Right atrium auricular region (tissue), 2 donors: ENCODE data around the gene MMP24OS. TPM values are rescaled to one million over a fixed set of nuclear protein-coding genes. Genes with fewer than 3 reads are reported as not detected.

ENCODE experiments used
- DNase-seq: peaks from one replicate; pipeline ENCODE4 v3.0.0-alpha.2; 2019; ENCODE audit warnings: low spot score
- H3K27ac ChIP-seq, 2 donors: fragments of 200-600 bp; sonication (generic); 1 replicate in 1 of 2; 2 replicates in 1 of 2; pipeline ENCODE4 v1.5.1; 2016 to 2019
- H3K27me3 ChIP-seq, 2 donors: fragments of 200-600 bp; sonication (generic); one replicate each; pipeline versions ENCODE4 v1.5.1 to v1.6.0; 2017 to 2019
- H3K36me3 ChIP-seq: fragments of 200-600 bp; sonication (generic); one replicate; pipeline ENCODE4 v1.5.1; 2016
- H3K4me1 ChIP-seq, 2 donors: fragments of 200-600 bp; sonication (generic); one replicate each; pipeline versions ENCODE4 v1.5.1 to v1.6.0; 2017 to 2019
- H3K4me3 ChIP-seq, 2 donors: fragments of 200-600 bp; sonication (generic); 1 replicate in 1 of 2; 2 replicates in 1 of 2; pipeline ENCODE4 v1.5.1; 2017 to 2019; ENCODE audit warnings: mild to moderate bottlenecking in 1 of 2, moderate library complexity in 1 of 2
- H3K9me3 ChIP-seq, 2 donors: fragments of 200-600 bp; sonication (generic); one replicate each; pipeline ENCODE4 v1.5.1; 2019
- CTCF ChIP-seq, 2 donors: fragments of 200-600 bp; sonication (generic); IDR thresholded peaks; one replicate each; pipeline ENCODE4 v1.5.1; 2019; ENCODE audit warnings: antibody characterized with exemption in 2 of 2
- total RNA-seq, 2 donors: library from RNA; depleted of rRNA; stranded (reverse); fragments of >200 nt; gene quantifications; one replicate each; pipeline ENCODE4 v1.1.0, GENCODE V29; 2016

Gene MMP24OS
- total RNA-seq, 2 donors from 2014 or later: 11.9 to 24.2 TPM

DNA sequence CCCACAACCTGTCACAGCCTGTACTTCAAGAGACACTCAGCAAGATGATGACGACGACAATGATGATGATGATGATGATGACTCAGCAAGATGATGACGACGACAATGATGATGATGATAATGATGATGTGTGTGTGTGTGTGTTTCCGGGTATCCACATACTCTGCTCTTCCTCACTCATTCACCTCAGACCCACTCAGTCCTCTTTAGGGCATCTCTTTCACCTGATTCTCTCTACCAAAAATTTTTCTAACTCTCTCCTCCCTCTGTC lies 7.8 kb upstream of the MMP24OS start:
- no peaks in the 10 kb centered on the region for H3K9me3 ChIP-seq
- DNase-seq: no peak
- TF ChIP-seq CTCF (IDR thresholded peaks at IDR 0.05): no peak
- H3K4me3 ChIP-seq: no peak overlapping the region
- peaks cover 0 to 18% of the 10 kb centered on the region in 2 donors for H3K4me1 ChIP-seq
- no peak overlapping the region for H3K27ac ChIP-seq
- H3K27me3 ChIP-seq: no peaks in the 10 kb centered on the region
- peaks cover under 1% of the 10 kb centered on the region for H3K36me3 ChIP-seq

DNA sequence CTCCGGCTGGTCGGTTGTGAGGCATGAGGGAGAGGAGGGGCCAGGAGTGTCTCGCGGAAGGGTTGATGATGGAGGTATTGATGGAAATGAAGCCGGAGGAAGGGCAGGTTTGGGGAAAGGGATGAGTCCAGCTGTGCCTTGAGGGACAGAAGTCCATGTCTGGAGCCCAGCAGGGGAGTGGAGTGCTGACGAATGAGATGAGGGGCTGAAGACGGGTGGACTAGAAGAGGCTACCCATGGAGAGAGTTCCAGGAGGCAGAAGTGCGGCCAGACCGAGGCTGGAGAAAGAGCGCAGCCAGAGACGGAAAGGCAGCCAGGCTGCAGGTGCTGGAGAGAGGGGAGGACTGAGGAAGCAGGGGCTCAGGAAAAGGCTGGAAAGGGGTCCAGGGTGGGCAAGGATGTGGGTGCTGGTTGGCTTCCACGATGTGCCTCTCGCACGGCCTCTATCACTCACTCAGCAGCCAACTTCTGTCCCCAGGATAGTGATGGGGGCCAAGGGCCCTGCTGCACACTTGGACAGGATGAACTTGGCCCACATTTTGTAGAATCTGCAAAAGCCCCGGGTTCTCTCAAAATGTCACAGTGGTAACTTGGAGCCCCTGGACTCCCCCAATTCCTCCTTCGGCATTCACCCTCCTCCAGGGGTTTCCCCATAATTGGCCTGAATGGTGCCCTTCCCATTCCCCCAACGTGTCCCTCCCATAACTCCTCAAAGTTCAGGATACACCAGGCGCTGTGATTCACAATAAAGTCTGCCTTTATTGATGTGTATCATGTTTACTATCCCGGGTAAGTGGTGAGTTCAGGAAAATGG lies 7.3 kb upstream of the MMP24OS start:
- Histone ChIP-seq H3K4me3 (peak overlapping the region; percentile 66 to 81), H3K9me3 (no peaks in the 10 kb centered on the region), H3K36me3 (peaks cover 6% of the 10 kb centered on the region), H3K4me1 (peaks cover 0 to 18% of the 10 kb centered on the region in 2 donors), H3K27me3 (no peaks in the 10 kb centered on the region), H3K27ac (peak overlapping the region; percentile 79 to 86)
- no peak for TF ChIP-seq CTCF (IDR thresholded peaks at IDR 0.05)
- no peak for DNase-seq

- no peaks in the 10 kb centered on the region for H3K9me3 ChIP-seq
- DNase-seq: peak; percentile 78
- no peak for TF ChIP-seq CTCF (IDR thresholded peaks at IDR 0.05)
- H3K4me1 ChIP-seq: peaks cover 0 to 18% of the 10 kb centered on the region in 2 donors
- H3K36me3 ChIP-seq: peaks cover 14% of the 10 kb centered on the region
- H3K27ac ChIP-seq: peak within 1 kb of the TSS; percentile 79 to 86
- H3K27me3 ChIP-seq: no peaks in the 10 kb centered on the region
- H3K4me3 ChIP-seq: peak within 1 kb of the TSS; percentile 66 to 81
Observed at GRCh38 chr20:35284267-35284991, 6.5 kb upstream of the MMP24OS start, which contains the start of gene EIF6. Gene EIF6 (minus strand): TSS chr20:35284772. CDS start chr20:35284487, 285 bp downstream.

DNA sequence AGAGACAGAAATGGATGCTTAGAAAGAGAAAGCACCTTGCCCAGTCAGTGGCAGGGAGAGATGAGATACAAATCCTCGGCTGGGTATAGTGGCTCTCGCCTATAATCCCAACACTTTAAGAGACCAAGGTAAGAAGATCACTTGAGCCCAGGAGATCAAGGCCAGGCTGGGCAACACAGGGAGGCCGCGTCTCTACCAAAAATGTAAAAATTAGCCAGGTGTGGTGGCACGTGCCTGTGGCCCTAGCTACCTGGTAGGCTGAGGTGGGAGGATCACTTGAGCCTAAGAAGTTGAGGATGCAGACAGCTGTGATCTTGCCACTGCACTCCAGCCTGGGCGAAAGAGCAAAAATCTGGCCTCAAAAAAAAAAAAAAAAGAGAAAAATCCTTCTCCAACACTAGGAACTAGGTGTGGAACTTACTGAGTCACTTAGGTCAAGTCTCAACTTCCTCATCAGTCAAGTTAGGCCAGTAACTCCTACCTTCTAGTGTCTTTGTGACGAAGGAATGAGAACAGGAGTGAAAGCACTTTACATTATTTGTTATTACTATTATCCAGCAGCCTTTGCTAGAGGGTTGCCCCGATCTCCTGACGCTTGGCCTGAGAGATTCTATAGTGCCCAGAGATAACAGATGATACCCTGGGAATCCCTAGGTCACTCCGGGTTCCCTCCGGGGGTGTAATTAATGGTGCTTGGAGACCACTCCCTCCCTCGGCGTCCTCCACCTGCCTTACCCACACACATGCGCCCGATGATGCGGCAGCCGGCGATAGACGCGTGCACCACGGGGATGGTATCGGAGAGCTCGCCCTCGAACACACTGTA lies 5.7 kb upstream of the MMP24OS start:
- Histone ChIP-seq H3K27ac (peak overlapping the region; percentile 79 to 86), H3K4me3 (peak overlapping the region; percentile 66 to 81), H3K36me3 (peaks cover 21% of the 10 kb centered on the region), H3K27me3 (no peaks in the 10 kb centered on the region), H3K4me1 (peaks cover 0 to 20% of the 10 kb centered on the region in 2 donors), H3K9me3 (no peaks in the 10 kb centered on the region)
- TF ChIP-seq CTCF (IDR thresholded peaks at IDR 0.05): no peak
- no peak for DNase-seq

GRCh38 chr20:35281506-35282101 lies 3.7 kb upstream of the MMP24OS start:
- no peak for TF ChIP-seq CTCF (IDR thresholded peaks at IDR 0.05)
- Histone ChIP-seq H3K9me3 (no peaks in the 10 kb centered on the region), H3K4me3 (no peak overlapping the region), H3K36me3 (peaks cover 26% of the 10 kb centered on the region), H3K27ac (no peak overlapping the region), H3K27me3 (no peaks in the 10 kb centered on the region), H3K4me1 (peaks cover 0 to 33% of the 10 kb centered on the region in 2 donors)
- no peak for DNase-seq
